Epithelial cell of proximal tubule (primary cell): ENCODE measurements around the gene DGLUCY. TPM values are rescaled to one million over a fixed set of nuclear protein-coding genes. Genes with fewer than 3 reads are reported as not detected.

Experiments used
- DNase-seq: peaks from one replicate; pipeline ENCODE4 v3.0.0-alpha.2; 2011; ENCODE audit warnings: low read depth
- H3K4me3 ChIP-seq: 2 replicates; pipeline ENCODE4 v1.5.1; 2011; ENCODE audit warnings: low read depth, mild to moderate bottlenecking, low read length
- total RNA-seq: library from RNA; depleted of rRNA; stranded (reverse); fragments of >200 nt; gene quantifications from 2 replicates; pipeline ENCODE4 v1.2.3, GENCODE V29; 2015
- TF ChIP-seq, protein P1 (sequence below): conservative IDR thresholded peaks from 2 replicates; pipeline ENCODE4 v1.5.1; 2012; ENCODE audit warnings: low read depth, mild to moderate bottlenecking, low read length

DGLUCY gene
- total RNA-seq, 1 donor from 2014 or later = 21.6 TPM

GRCh38 chr14:91126761-91127160, 12.9 kb downstream of the DGLUCY start:
- H3K4me3 ChIP-seq = no peak overlapping the region
- TF ChIP-seq, protein P1, sequence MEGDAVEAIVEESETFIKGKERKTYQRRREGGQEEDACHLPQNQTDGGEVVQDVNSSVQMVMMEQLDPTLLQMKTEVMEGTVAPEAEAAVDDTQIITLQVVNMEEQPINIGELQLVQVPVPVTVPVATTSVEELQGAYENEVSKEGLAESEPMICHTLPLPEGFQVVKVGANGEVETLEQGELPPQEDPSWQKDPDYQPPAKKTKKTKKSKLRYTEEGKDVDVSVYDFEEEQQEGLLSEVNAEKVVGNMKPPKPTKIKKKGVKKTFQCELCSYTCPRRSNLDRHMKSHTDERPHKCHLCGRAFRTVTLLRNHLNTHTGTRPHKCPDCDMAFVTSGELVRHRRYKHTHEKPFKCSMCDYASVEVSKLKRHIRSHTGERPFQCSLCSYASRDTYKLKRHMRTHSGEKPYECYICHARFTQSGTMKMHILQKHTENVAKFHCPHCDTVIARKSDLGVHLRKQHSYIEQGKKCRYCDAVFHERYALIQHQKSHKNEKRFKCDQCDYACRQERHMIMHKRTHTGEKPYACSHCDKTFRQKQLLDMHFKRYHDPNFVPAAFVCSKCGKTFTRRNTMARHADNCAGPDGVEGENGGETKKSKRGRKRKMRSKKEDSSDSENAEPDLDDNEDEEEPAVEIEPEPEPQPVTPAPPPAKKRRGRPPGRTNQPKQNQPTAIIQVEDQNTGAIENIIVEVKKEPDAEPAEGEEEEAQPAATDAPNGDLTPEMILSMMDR = no peak
- DNase-seq = no peak

DNA sequence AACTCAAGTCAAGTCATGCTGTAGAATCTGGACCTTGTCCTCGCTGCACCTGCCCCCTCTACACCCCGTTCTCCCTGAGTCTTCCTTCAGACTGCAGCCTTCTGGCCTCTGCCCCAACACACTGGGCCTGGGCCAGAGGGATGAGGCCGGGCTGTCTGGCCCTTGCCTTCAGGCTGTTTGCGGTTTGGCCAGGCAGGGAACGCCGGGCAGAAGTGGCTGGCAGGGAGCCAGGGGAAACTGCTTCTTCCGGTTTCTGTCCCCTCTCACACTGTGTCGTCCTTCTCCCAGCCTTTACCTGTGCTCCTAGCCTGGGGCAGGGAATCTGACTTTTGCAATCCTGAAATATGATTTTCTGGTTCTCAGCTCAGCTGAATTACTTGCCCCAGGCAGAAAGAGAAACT, 13.5 kb downstream of the DGLUCY start:
- no peak overlapping the region for H3K4me3 ChIP-seq
- TF ChIP-seq, protein P1 = no peak
- no peak for DNase-seq

GRCh38 chr14:91127924-91128323, 14.1 kb downstream of the DGLUCY start:
- no peak for DNase-seq
- H3K4me3 ChIP-seq = no peak overlapping the region
- TF ChIP-seq, protein P1 = no peak

DNA sequence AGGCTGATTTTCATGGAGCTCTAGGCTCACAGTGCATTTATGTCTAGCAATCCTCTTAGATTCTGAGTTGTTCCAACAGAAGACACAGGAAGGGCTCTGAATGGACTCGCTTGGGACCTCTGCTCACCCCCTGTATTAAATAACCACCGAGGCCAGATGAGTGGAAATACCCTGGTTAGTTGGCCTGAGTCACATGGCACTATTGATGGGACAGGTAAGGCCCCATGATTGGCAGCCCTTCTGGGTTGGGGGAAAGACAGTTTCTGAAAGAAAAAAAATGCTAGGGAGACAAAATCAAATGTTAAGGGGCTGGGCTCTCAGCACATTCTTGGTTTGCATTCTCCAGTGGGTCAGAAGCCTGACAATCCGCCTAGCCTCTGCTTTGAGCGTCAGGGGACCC, 14.8 kb downstream of the DGLUCY start:
- TF ChIP-seq, protein P1 = no peak
- no peak overlapping the region for H3K4me3 ChIP-seq
- DNase-seq = no peak

DNA sequence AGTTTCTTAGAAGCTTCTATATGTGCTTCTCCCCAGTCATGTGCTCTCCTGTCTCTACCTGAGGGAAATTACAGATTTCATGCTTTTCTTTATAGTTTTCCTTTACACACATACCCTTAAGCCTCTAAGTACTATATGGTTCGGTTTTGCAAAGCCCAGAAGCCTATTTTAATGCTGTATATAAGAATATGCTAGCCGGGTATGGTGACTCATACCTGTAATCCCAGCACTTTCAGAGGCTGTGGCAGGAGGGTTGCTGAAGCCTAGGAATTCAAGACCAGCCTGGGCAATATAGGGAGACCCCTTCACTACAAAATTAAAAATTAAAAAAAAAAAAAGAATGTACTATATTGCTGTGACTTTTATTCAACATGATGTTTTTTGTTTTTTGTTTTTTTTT, 15.4 kb downstream of the DGLUCY start:
- no peak overlapping the region for H3K4me3 ChIP-seq
- no peak for DNase-seq
- TF ChIP-seq, protein P1 = no peak

DNA sequence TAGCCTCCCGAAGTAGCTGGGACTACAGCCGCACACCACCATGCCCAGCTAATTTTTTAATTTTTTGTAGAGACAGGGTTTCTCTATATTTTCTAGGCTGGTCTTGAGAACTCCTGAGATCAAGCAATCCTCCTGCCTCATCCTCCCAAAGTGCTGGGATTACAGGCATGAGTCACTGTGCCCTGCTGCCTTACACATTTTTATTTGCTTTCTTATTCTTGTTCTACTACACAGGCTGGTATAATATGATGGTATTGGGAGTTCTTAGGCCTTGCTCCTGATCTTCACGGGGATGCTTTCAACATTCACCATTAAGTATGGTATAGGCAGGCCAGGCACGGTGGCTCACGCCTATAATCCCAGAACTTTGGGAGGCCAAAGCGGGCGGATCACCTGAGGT, 21.2 kb downstream of the DGLUCY start:
- H3K4me3 ChIP-seq = no peak overlapping the region
- TF ChIP-seq, protein P1 = no peak
- no peak for DNase-seq

GRCh38 chr14:91138511-91139359, 24.9 kb downstream of the DGLUCY start:
- DNase-seq = no peak
- TF ChIP-seq, protein P1 = peak; percentile 71
- no peak overlapping the region for H3K4me3 ChIP-seq
